Stimulated activated memory B cell treated with anti-CD40 and anti-IgM and Interleukin-4, amounts not matched to agents 10 μg/mL and 1 μg/mL and 100 μg/mL, for 72 hours (primary cell): Measurements from ENCODE around the gene ERGIC1.

ENCODE experiments used
- ATAC-seq: fragments of 150-1000 bp; cut with Tn5 transposase; 2 replicates; pipeline ENCODE4 v1.10.0; 2021
- H3K27ac Mint-ChIP-seq: one replicate; pipeline ENCODE4 v1.8.0; 2022; ENCODE audit warnings: mild to moderate bottlenecking, mixed read lengths
- H3K27me3 Mint-ChIP-seq: one replicate; pipeline ENCODE4 v1.8.0; 2022; ENCODE audit warnings: mixed read lengths
- H3K36me3 Mint-ChIP-seq: one replicate; pipeline ENCODE4 v1.8.0; 2022; ENCODE audit warnings: mixed read lengths
- H3K4me1 Mint-ChIP-seq: one replicate; pipeline ENCODE4 v1.8.0; 2022; ENCODE audit warnings: mixed read lengths
- H3K4me3 Mint-ChIP-seq: one replicate; pipeline ENCODE4 v1.8.0; 2022; ENCODE audit warnings: mild to moderate bottlenecking, moderate library complexity, mixed read lengths
- H3K9me3 Mint-ChIP-seq: one replicate; pipeline ENCODE4 v1.8.0; 2022; ENCODE audit warnings: mixed read lengths

Gene ERGIC1

GRCh38 chr5:172832383-172833315 lies 1.4 kb upstream of the ERGIC1 start:
- Mint-ChIP-seq H3K36me3 (no peaks in the 10 kb centered on the region), H3K27ac (peak overlapping the region; percentile 87), H3K4me3 (peak overlapping the region; percentile 98)

GRCh38 chr5:172833372-172833685 lies 722 bp upstream of the ERGIC1 start:
- Mint-ChIP-seq H3K4me3 (peak overlapping the region; percentile 98), H3K36me3 (no peaks in the 10 kb centered on the region), H3K27ac (peak overlapping the region; percentile 87), H3K9me3 (no peaks in the 10 kb centered on the region), H3K4me1 (peaks cover 44% of the 10 kb centered on the region), H3K27me3 (no peaks in the 10 kb centered on the region)
- no peak for ATAC-seq

More at GRCh38 chr5:172832383-172833315, 1.4 kb upstream of the ERGIC1 start:
- H3K4me1 Mint-ChIP-seq = peaks cover 37% of the 10 kb centered on the region
- ATAC-seq = no peak
- H3K27me3 Mint-ChIP-seq = no peaks in the 10 kb centered on the region
- H3K9me3 Mint-ChIP-seq = no peaks in the 10 kb centered on the region

- H3K27ac Mint-ChIP-seq = peak overlapping the region; percentile 87
- ATAC-seq = peak; percentile 58
- H3K27me3 Mint-ChIP-seq = no peaks in the 10 kb centered on the region
- H3K9me3 Mint-ChIP-seq = no peaks in the 10 kb centered on the region
- H3K4me3 Mint-ChIP-seq = peak overlapping the region; percentile 98
- H3K4me1 Mint-ChIP-seq = peaks cover 49% of the 10 kb centered on the region
- peaks cover 3% of the 10 kb centered on the region for H3K36me3 Mint-ChIP-seq
Measured at GRCh38 chr5:172834415-172835289, 601 bp downstream of the ERGIC1 start.

- peak overlapping the region; percentile 87 for H3K27ac Mint-ChIP-seq
- no peaks in the 10 kb centered on the region for H3K27me3 Mint-ChIP-seq
- H3K4me3 Mint-ChIP-seq = peak overlapping the region; percentile 98
- ATAC-seq = no peak
- no peaks in the 10 kb centered on the region for H3K9me3 Mint-ChIP-seq
- peaks cover 57% of the 10 kb centered on the region for H3K4me1 Mint-ChIP-seq
- H3K36me3 Mint-ChIP-seq = peaks cover 11% of the 10 kb centered on the region
Measured at GRCh38 chr5:172835290-172835993, 1.4 kb downstream of the ERGIC1 start.

GRCh38 chr5:172835994-172836356 lies 1.9 kb downstream of the ERGIC1 start:
- H3K9me3 Mint-ChIP-seq = no peaks in the 10 kb centered on the region
- no peaks in the 10 kb centered on the region for H3K27me3 Mint-ChIP-seq
- H3K36me3 Mint-ChIP-seq = peaks cover 16% of the 10 kb centered on the region
- ATAC-seq = no peak
- peak overlapping the region; percentile 98 for H3K4me3 Mint-ChIP-seq
- peaks cover 62% of the 10 kb centered on the region for H3K4me1 Mint-ChIP-seq
- H3K27ac Mint-ChIP-seq = peak overlapping the region; percentile 87

- peaks cover 66% of the 10 kb centered on the region for H3K4me1 Mint-ChIP-seq
- H3K4me3 Mint-ChIP-seq = peak overlapping the region; percentile 49
- no peaks in the 10 kb centered on the region for H3K27me3 Mint-ChIP-seq
- peak overlapping the region; percentile 87 for H3K27ac Mint-ChIP-seq
- H3K9me3 Mint-ChIP-seq = no peaks in the 10 kb centered on the region
- ATAC-seq = peak; percentile 87
- H3K36me3 Mint-ChIP-seq = peaks cover 20% of the 10 kb centered on the region
Measured at GRCh38 chr5:172837640-172838039, 3.6 kb downstream of the ERGIC1 start.

- H3K4me1 Mint-ChIP-seq = peaks cover 62% of the 10 kb centered on the region
- ATAC-seq = no peak
Measured at GRCh38 chr5:172838151-172838875, 4.3 kb downstream of the ERGIC1 start.

GRCh38 chr5:172839669-172840431 lies 5.8 kb downstream of the ERGIC1 start:
- peak overlapping the region; percentile 17 for H3K27ac Mint-ChIP-seq
- no peaks in the 10 kb centered on the region for H3K27me3 Mint-ChIP-seq
- H3K4me3 Mint-ChIP-seq = no peak overlapping the region
- no peaks in the 10 kb centered on the region for H3K9me3 Mint-ChIP-seq
- peaks cover 30% of the 10 kb centered on the region for H3K36me3 Mint-ChIP-seq
- no peak for ATAC-seq
- peaks cover 73% of the 10 kb centered on the region for H3K4me1 Mint-ChIP-seq

More at GRCh38 chr5:172838151-172838875, 4.3 kb downstream of the ERGIC1 start:
- Mint-ChIP-seq H3K27ac (peak overlapping the region; percentile 87), H3K4me3 (peak overlapping the region; percentile 49), H3K36me3 (peaks cover 23% of the 10 kb centered on the region), H3K9me3 (no peaks in the 10 kb centered on the region), H3K27me3 (no peaks in the 10 kb centered on the region)

- Mint-ChIP-seq H3K9me3 (no peaks in the 10 kb centered on the region), H3K27ac (peak overlapping the region; percentile 17), H3K36me3 (peaks cover 32% of the 10 kb centered on the region), H3K4me3 (no peak overlapping the region), H3K4me1 (peaks cover 74% of the 10 kb centered on the region), H3K27me3 (no peaks in the 10 kb centered on the region)
- no peak for ATAC-seq
Measured at GRCh38 chr5:172840432-172841154, 6.5 kb downstream of the ERGIC1 start.

- Mint-ChIP-seq H3K27me3 (no peaks in the 10 kb centered on the region), H3K4me3 (no peak overlapping the region), H3K4me1 (peaks cover 74% of the 10 kb centered on the region), H3K36me3 (peaks cover 38% of the 10 kb centered on the region), H3K27ac (no peak overlapping the region), H3K9me3 (no peaks in the 10 kb centered on the region)
- no peak for ATAC-seq
Measured at GRCh38 chr5:172841256-172841655, 7.2 kb downstream of the ERGIC1 start.

GRCh38 chr5:172843825-172844576 lies 9.9 kb downstream of the ERGIC1 start:
- H3K27ac Mint-ChIP-seq = no peak overlapping the region
- no peaks in the 10 kb centered on the region for H3K27me3 Mint-ChIP-seq
- H3K4me3 Mint-ChIP-seq = no peak overlapping the region
- H3K4me1 Mint-ChIP-seq = peaks cover 73% of the 10 kb centered on the region
- ATAC-seq = no peak
- H3K9me3 Mint-ChIP-seq = no peaks in the 10 kb centered on the region
- peaks cover 40% of the 10 kb centered on the region for H3K36me3 Mint-ChIP-seq

- Mint-ChIP-seq H3K9me3 (no peaks in the 10 kb centered on the region), H3K4me1 (peaks cover 77% of the 10 kb centered on the region), H3K36me3 (peaks cover 39% of the 10 kb centered on the region), H3K4me3 (no peak overlapping the region), H3K27ac (peak overlapping the region; percentile 64), H3K27me3 (no peaks in the 10 kb centered on the region)
- ATAC-seq = no peak
Measured at GRCh38 chr5:172844577-172844838, 10.5 kb downstream of the ERGIC1 start.

- H3K4me1 Mint-ChIP-seq = peaks cover 77% of the 10 kb centered on the region
- peaks cover 32% of the 10 kb centered on the region for H3K36me3 Mint-ChIP-seq
- ATAC-seq = no peak
- H3K4me3 Mint-ChIP-seq = peak overlapping the region; percentile 13
- H3K27me3 Mint-ChIP-seq = no peaks in the 10 kb centered on the region
- no peaks in the 10 kb centered on the region for H3K9me3 Mint-ChIP-seq
- peak overlapping the region; percentile 64 for H3K27ac Mint-ChIP-seq
Measured at GRCh38 chr5:172845154-172845553, 11.1 kb downstream of the ERGIC1 start.
